Glomerular visceral epithelial cell (primary cell): ENCODE results near the gene VPS13D.
"Not testable (repeated sequence)": the region's sequence is repeated elsewhere in the genome, so short reads cannot be mapped to it uniquely, and the experiment has no call there.

ENCODE experiments used
- DNase-seq: peaks from one replicate; pipeline ENCODE4 v3.0.0-alpha.2; 2016; ENCODE audit errors: extremely low spot score

Gene VPS13D

GRCh38 chr1:12469493-12469892 lies 239.7 kb downstream of the VPS13D start:
- DNase-seq: no peak

- DNase-seq: no peak
These were observed 240.2 kb downstream of the VPS13D start for GRCh38 chr1:12469990-12470389.

GRCh38 chr1:12470916-12471315 lies 241.1 kb downstream of the VPS13D start:
- not testable (repeated sequence) for DNase-seq

GRCh38 chr1:12472156-12472797 lies 242.4 kb downstream of the VPS13D start:
- DNase-seq: no peak

GRCh38 chr1:12472798-12473551 lies 243.1 kb downstream of the VPS13D start:
- no peak for DNase-seq

- no peak for DNase-seq
These were observed 243.9 kb downstream of the VPS13D start for GRCh38 chr1:12473596-12474362.

- DNase-seq: no peak
These were observed 245.3 kb downstream of the VPS13D start for GRCh38 chr1:12475101-12475500.

GRCh38 chr1:12475530-12475934 lies 245.7 kb downstream of the VPS13D start:
- no peak for DNase-seq

GRCh38 chr1:12475947-12476346 lies 246.1 kb downstream of the VPS13D start:
- DNase-seq: no peak

- no peak for DNase-seq
These were observed 247.5 kb downstream of the VPS13D start for GRCh38 chr1:12477314-12477713.

GRCh38 chr1:12477936-12478611 lies 248.2 kb downstream of the VPS13D start:
- DNase-seq: peak; percentile 100

- DNase-seq: no peak
These were observed 248.8 kb downstream of the VPS13D start for GRCh38 chr1:12478612-12478985.

- no peak for DNase-seq
These were observed 249.5 kb downstream of the VPS13D start for GRCh38 chr1:12479311-12479710.

- DNase-seq: no peak
These were observed 250.2 kb downstream of the VPS13D start for GRCh38 chr1:12480041-12480440.

GRCh38 chr1:12480748-12481362 lies 251.0 kb downstream of the VPS13D start:
- peak; percentile 83 for DNase-seq

- no peak for DNase-seq
These were observed 252.1 kb downstream of the VPS13D start for GRCh38 chr1:12481928-12482327.

- DNase-seq: no peak
These were observed 253.2 kb downstream of the VPS13D start for GRCh38 chr1:12482988-12483387.

GRCh38 chr1:12485231-12486058 lies 255.6 kb downstream of the VPS13D start:
- no peak for DNase-seq

- DNase-seq: no peak
These were observed 256.2 kb downstream of the VPS13D start for GRCh38 chr1:12486059-12486341.

GRCh38 chr1:12486401-12487005 lies 256.7 kb downstream of the VPS13D start:
- DNase-seq: peak; percentile 69

GRCh38 chr1:12487520-12487919 lies 257.7 kb downstream of the VPS13D start:
- DNase-seq: no peak
